RKO (cell line): ENCODE measurements around the gene ASF1B.
A peak's percentile ranks its signal among the peaks of the same experiment; 100 is the strongest.
"Not testable (repeated sequence)": the region's sequence is repeated elsewhere in the genome, so short reads cannot be mapped to it uniquely, and the experiment has no call there.

Experiments used
- DNase-seq: peaks from one replicate; pipeline ENCODE4 v3.0.0-alpha.2; 2016; ENCODE audit warnings: low spot score

ASF1B gene

GRCh38 chr19:14159059-14159458, 22.7 kb upstream of the ASF1B start:
- DNase-seq, result no peak

- no peak for DNase-seq
Measured at GRCh38 chr19:14158276-14159023, 22.1 kb upstream of the ASF1B start.

- no peak for DNase-seq
Measured at GRCh38 chr19:14156971-14157717, 20.8 kb upstream of the ASF1B start.

GRCh38 chr19:14156122-14156521, 19.7 kb upstream of the ASF1B start:
- DNase-seq, result no peak

GRCh38 chr19:14155371-14155770, 19.0 kb upstream of the ASF1B start:
- no peak for DNase-seq

- DNase-seq, result no peak
Measured at GRCh38 chr19:14152713-14153112, 16.3 kb upstream of the ASF1B start.

- no peak for DNase-seq
Measured at GRCh38 chr19:14150770-14151661, 14.6 kb upstream of the ASF1B start.

GRCh38 chr19:14150041-14150769, 13.8 kb upstream of the ASF1B start:
- no peak for DNase-seq

- DNase-seq, result no peak
Measured at GRCh38 chr19:14149509-14149994, 13.2 kb upstream of the ASF1B start.

GRCh38 chr19:14148751-14149410, 12.5 kb upstream of the ASF1B start:
- DNase-seq, result no peak

GRCh38 chr19:14147797-14148605, 11.6 kb upstream of the ASF1B start:
- peak; percentile 54 for DNase-seq

- peak; percentile 63 for DNase-seq
Measured at GRCh38 chr19:14146789-14147216, 10.4 kb upstream of the ASF1B start.

GRCh38 chr19:14146169-14146568, 9.8 kb upstream of the ASF1B start:
- not testable (repeated sequence) for DNase-seq

- no peak for DNase-seq
Measured at GRCh38 chr19:14145381-14145780, 9.0 kb upstream of the ASF1B start.

- no peak for DNase-seq
Measured at GRCh38 chr19:14142262-14143190, 6.1 kb upstream of the ASF1B start.

GRCh38 chr19:14141041-14141440, 4.7 kb upstream of the ASF1B start:
- DNase-seq, result no peak

- no peak for DNase-seq
Measured at GRCh38 chr19:14139944-14140343, 3.6 kb upstream of the ASF1B start.

GRCh38 chr19:14138576-14139265, 2.3 kb upstream of the ASF1B start:
- peak; percentile 19 for DNase-seq
